GM12878 (cell line): ENCODE data around the gene CIRBP. TPM values are rescaled to one million over a fixed set of nuclear protein-coding genes. Genes with fewer than 3 reads are reported as not detected.

Experiments used
- BHLHE40 ChIP-seq, 2 experiments: fragments of 450-650 bp in 1 of 2; IDR thresholded peaks; 2 replicates each; pipeline ENCODE4 v1.6.1; 2011 to 2017; ENCODE audit warnings: low read depth in 2 of 2, borderline replicate concordance in 1 of 2, improper control_type of control experiment in 1 of 2, low read length in 1 of 2, mild to moderate bottlenecking in 1 of 2
- CBX3 ChIP-seq: fragments of 200-600 bp; sonication (generic); IDR thresholded peaks from 2 replicates; pipeline ENCODE4 v1.6.1; 2016; ENCODE audit warnings: low read depth, borderline replicate concordance
- CREM ChIP-seq: IDR thresholded peaks from 2 replicates; pipeline ENCODE4 v1.6.1; 2014; ENCODE audit warnings: antibody characterized with exemption, low read depth
- EP300 ChIP-seq, 2 experiments: fragments of 150-350 bp in 1 of 2; IDR thresholded peaks; 2 replicates each; pipeline ENCODE4 v1.6.1; 2011 to 2012; ENCODE audit warnings: low read depth in 2 of 2, low read length in 2 of 2, borderline replicate concordance in 1 of 2, improper control_type of control experiment in 1 of 2, inconsistent platforms in 1 of 2; ENCODE audit not compliant: control insufficient read depth in 1 of 2
- NBN ChIP-seq: fragments of 450-650 bp; IDR thresholded peaks from 2 replicates; pipeline ENCODE4 v1.6.1; 2016
- NFYA ChIP-seq: IDR thresholded peaks from 2 replicates; pipeline ENCODE4 v1.6.1; 2011; ENCODE audit warnings: low read depth, mild to moderate bottlenecking, low read length, improper control_type of control experiment, borderline replicate concordance
- POLR2A ChIP-seq: IDR thresholded peaks from 2 replicates; pipeline ENCODE4 v1.6.1; 2011; ENCODE audit warnings: low read depth, mild to moderate bottlenecking, low read length
- POLR2AphosphoS5 ChIP-seq: IDR thresholded peaks from 2 replicates; pipeline ENCODE4 v1.6.1; 2011; ENCODE audit warnings: mild to moderate bottlenecking, low read length, inconsistent platforms
- RAD51 ChIP-seq: fragments of 450-650 bp; IDR thresholded peaks from 2 replicates; pipeline ENCODE4 v1.6.1; 2016; ENCODE audit warnings: moderate library complexity, mild to moderate bottlenecking, inconsistent platforms
- YY1 ChIP-seq: IDR thresholded peaks from 2 replicates; pipeline ENCODE4 v1.6.1; 2011; ENCODE audit warnings: low read depth, mild to moderate bottlenecking, low read length
- ZNF207 ChIP-seq: fragments of 450-650 bp; IDR thresholded peaks from 2 replicates; pipeline ENCODE4 v1.6.1; 2014; ENCODE audit warnings: antibody characterized with exemption, mild to moderate bottlenecking, borderline replicate concordance
- polyA plus RNA-seq, 11 experiments: library from polyadenylated mRNA; depleted of rRNA in 4 of 11; unstranded in 6 of 11; stranded (reverse) in 5 of 11; fragments of >200 nt; fragmentation: Nextera tagmentation in 4 of 11; fragmentation: Illumina TruSeq in 1 of 11; extraction: Ambion mirVana in 4 of 11; extraction: Trizol in 1 of 11; gene quantifications; 1 replicate in 1 of 11; 2 replicates in 10 of 11; pipeline versions ENCODE4 v1.2.1 to v1.2.3, GENCODE V29; 2011 to 2016; ENCODE audit warnings: inconsistent platforms in 2 of 11, missing spikeins in 2 of 11, low read depth in 1 of 11
- total RNA-seq, 4 experiments: library from RNA; depleted of rRNA in 3 of 4; stranded (reverse); fragments of >200 nt in 3 of 4; fragmentation: Illumina TruSeq in 1 of 4; extraction: Trizol in 1 of 4; gene quantifications; 2 replicates each; pipeline versions ENCODE4 v1.2.1 to v1.2.3, GENCODE V29; 2013 to 2021
- TF ChIP-seq, protein P1 (sequence below): IDR thresholded peaks from 2 replicates; pipeline ENCODE4 v1.6.1; 2012; ENCODE audit warnings: mild to moderate bottlenecking, low read depth, low read length
- TF ChIP-seq, protein P2 (sequence below), 3 experiments: IDR thresholded peaks in 2 of 3; conservative IDR thresholded peaks in 1 of 3; 2 replicates each; pipeline ENCODE4 v1.5.1; 2011; ENCODE audit warnings: low read depth in 3 of 3, low read length in 3 of 3, mild to moderate bottlenecking in 3 of 3, control low read depth in 2 of 3, moderate library complexity in 2 of 3, inconsistent platforms in 1 of 3, mixed read lengths in 1 of 3; ENCODE audit not compliant: control insufficient read depth in 2 of 3, insufficient read depth in 1 of 3; ENCODE audit errors: extremely low read depth in 1 of 3
- TF ChIP-seq, protein P3 (sequence below): fragments of 450-650 bp; IDR thresholded peaks from 2 replicates; pipeline ENCODE4 v1.6.1; 2014; ENCODE audit warnings: mild to moderate bottlenecking
- TF ChIP-seq, protein P4 (sequence below): fragments of 450-650 bp; formaldehyde crosslinking; IDR thresholded peaks from 2 replicates; pipeline ENCODE4 v1.4.0; 2022; ENCODE audit warnings: mild to moderate bottlenecking, moderate library complexity
- TF ChIP-seq, protein P5 (sequence below): fragments of 450-650 bp; IDR thresholded peaks from 2 replicates; pipeline ENCODE4 v1.6.1; 2017; ENCODE audit warnings: mild to moderate bottlenecking, low read depth, inconsistent platforms; ENCODE audit not compliant: poor library complexity, severe bottlenecking

Gene CIRBP
- total and polyA plus RNA-seq, 10 of the 15 experiments (the other 5 are each of a cell fraction or from before 2014, with no cell fraction given) = 27.6 to 335 (median 229) TPM

DNA sequence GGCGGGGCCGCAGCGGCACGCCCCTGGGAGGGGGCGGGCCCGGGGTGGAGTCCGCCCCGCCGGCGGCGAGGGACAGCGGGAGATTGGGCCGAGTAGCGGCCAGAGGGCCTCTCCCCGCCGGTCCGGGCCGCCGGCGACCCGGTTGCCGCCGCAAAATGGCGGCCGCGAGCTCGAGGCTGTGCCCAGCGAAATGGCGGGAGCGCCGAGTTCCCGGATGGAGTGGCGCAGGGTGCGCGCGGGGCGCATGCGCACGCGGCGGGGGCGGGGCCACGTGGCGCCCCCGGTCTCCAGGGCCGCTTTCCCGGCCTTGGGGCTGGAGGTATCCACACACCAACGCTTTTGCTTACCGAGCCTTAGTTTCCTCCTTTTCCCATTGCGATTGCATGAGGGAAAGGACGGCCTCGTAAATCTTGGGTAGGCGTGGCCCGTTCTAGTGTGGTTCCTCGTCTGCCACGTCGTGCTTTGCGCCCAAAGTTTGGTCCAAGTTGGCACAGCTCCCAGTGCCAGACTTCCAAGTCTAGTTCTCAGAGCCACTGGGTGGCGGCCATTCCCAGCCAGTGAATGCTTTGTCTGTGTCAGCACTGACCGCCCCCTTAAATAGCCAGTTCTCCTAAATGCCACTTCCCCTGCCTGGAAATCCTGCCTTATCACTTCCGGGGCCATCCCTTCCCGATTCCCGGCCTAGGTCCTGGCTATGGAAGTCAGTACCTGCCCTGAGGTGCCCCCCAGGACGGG lies 513 bp downstream of the CIRBP start (continued):
- TF ChIP-seq, protein P1, sequence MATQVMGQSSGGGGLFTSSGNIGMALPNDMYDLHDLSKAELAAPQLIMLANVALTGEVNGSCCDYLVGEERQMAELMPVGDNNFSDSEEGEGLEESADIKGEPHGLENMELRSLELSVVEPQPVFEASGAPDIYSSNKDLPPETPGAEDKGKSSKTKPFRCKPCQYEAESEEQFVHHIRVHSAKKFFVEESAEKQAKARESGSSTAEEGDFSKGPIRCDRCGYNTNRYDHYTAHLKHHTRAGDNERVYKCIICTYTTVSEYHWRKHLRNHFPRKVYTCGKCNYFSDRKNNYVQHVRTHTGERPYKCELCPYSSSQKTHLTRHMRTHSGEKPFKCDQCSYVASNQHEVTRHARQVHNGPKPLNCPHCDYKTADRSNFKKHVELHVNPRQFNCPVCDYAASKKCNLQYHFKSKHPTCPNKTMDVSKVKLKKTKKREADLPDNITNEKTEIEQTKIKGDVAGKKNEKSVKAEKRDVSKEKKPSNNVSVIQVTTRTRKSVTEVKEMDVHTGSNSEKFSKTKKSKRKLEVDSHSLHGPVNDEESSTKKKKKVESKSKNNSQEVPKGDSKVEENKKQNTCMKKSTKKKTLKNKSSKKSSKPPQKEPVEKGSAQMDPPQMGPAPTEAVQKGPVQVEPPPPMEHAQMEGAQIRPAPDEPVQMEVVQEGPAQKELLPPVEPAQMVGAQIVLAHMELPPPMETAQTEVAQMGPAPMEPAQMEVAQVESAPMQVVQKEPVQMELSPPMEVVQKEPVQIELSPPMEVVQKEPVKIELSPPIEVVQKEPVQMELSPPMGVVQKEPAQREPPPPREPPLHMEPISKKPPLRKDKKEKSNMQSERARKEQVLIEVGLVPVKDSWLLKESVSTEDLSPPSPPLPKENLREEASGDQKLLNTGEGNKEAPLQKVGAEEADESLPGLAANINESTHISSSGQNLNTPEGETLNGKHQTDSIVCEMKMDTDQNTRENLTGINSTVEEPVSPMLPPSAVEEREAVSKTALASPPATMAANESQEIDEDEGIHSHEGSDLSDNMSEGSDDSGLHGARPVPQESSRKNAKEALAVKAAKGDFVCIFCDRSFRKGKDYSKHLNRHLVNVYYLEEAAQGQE = no peak
- TF ChIP-seq CREM (peak; percentile 10; the same call in 1 of the 2 replicates), EP300 (IDR thresholded peaks at IDR 0.05; ENCODE audit: borderline replicate concordance in 1 of 2, control insufficient read depth in 1 of 2, low read depth in 2 of 2, low read length in 2 of 2) (no peak), NFYA (no peak), RAD51 (no peak), NBN (0 out of 2 replicates have a peak, but pooled peaks have one; percentile 22), BHLHE40 (IDR thresholded peaks at IDR 0.05; ENCODE audit: borderline replicate concordance in 1 of 2, low read depth in 2 of 2, low read length in 1 of 2) (peak in 1 of 2 experiments; percentile 47; a peak in 1 of 4 replicates), POLR2A (peak; percentile 97), CBX3 (no peak), ZNF207 (no peak; the same call in 1 of the 2 replicates), YY1 (peak; percentile 100), POLR2AphosphoS5 (peak; percentile 96)
- TF ChIP-seq, protein P2, sequence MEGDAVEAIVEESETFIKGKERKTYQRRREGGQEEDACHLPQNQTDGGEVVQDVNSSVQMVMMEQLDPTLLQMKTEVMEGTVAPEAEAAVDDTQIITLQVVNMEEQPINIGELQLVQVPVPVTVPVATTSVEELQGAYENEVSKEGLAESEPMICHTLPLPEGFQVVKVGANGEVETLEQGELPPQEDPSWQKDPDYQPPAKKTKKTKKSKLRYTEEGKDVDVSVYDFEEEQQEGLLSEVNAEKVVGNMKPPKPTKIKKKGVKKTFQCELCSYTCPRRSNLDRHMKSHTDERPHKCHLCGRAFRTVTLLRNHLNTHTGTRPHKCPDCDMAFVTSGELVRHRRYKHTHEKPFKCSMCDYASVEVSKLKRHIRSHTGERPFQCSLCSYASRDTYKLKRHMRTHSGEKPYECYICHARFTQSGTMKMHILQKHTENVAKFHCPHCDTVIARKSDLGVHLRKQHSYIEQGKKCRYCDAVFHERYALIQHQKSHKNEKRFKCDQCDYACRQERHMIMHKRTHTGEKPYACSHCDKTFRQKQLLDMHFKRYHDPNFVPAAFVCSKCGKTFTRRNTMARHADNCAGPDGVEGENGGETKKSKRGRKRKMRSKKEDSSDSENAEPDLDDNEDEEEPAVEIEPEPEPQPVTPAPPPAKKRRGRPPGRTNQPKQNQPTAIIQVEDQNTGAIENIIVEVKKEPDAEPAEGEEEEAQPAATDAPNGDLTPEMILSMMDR (IDR thresholded peaks at IDR 0.05 in 2 of 3, conservative IDR thresholded peaks at IDR 0.05 in 1 of 3; ENCODE audit: control insufficient read depth in 2 of 3, extremely low read depth in 1 of 3, insufficient read depth in 1 of 3, low read depth in 3 of 3, low read length in 3 of 3) = no peak
- TF ChIP-seq, protein P3, sequence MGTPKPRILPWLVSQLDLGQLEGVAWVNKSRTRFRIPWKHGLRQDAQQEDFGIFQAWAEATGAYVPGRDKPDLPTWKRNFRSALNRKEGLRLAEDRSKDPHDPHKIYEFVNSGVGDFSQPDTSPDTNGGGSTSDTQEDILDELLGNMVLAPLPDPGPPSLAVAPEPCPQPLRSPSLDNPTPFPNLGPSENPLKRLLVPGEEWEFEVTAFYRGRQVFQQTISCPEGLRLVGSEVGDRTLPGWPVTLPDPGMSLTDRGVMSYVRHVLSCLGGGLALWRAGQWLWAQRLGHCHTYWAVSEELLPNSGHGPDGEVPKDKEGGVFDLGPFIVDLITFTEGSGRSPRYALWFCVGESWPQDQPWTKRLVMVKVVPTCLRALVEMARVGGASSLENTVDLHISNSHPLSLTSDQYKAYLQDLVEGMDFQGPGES = no peak
- TF ChIP-seq, protein P4, sequence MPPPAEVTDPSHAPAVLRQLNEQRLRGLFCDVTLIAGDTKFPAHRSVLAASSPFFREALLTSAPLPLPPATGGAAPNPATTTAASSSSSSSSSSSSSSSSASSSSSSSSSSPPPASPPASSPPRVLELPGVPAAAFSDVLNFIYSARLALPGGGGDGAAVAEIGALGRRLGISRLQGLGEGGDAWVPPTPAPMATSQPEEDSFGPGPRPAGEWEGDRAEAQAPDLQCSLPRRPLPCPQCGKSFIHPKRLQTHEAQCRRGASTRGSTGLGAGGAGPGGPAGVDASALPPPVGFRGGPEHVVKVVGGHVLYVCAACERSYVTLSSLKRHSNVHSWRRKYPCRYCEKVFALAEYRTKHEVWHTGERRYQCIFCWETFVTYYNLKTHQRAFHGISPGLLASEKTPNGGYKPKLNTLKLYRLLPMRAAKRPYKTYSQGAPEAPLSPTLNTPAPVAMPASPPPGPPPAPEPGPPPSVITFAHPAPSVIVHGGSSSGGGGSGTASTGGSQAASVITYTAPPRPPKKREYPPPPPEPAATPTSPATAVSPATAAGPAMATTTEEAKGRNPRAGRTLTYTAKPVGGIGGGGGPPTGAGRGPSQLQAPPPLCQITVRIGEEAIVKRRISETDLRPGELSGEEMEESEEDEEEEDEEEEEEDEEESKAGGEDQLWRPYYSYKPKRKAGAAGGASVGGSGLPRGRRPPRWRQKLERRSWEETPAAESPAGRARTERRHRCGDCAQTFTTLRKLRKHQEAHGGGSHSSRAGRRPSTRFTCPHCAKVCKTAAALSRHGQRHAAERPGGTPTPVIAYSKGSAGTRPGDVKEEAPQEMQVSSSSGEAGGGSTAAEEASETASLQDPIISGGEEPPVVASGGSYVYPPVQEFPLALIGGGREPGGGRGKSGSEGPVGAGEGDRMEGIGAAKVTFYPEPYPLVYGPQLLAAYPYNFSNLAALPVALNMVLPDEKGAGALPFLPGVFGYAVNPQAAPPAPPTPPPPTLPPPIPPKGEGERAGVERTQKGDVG = no peak
- TF ChIP-seq, protein P5, sequence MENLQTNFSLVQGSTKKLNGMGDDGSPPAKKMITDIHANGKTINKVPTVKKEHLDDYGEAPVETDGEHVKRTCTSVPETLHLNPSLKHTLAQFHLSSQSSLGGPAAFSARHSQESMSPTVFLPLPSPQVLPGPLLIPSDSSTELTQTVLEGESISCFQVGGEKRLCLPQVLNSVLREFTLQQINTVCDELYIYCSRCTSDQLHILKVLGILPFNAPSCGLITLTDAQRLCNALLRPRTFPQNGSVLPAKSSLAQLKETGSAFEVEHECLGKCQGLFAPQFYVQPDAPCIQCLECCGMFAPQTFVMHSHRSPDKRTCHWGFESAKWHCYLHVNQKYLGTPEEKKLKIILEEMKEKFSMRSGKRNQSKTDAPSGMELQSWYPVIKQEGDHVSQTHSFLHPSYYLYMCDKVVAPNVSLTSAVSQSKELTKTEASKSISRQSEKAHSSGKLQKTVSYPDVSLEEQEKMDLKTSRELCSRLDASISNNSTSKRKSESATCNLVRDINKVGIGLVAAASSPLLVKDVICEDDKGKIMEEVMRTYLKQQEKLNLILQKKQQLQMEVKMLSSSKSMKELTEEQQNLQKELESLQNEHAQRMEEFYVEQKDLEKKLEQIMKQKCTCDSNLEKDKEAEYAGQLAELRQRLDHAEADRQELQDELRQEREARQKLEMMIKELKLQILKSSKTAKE = no peak
